Measurements from ENCODE around the gene ANXA7.
"Not testable (repeated sequence)": the region's sequence is repeated elsewhere in the genome, so short reads cannot be mapped to it uniquely, and the experiment has no call there.

The ANXA7 gene

DNA sequence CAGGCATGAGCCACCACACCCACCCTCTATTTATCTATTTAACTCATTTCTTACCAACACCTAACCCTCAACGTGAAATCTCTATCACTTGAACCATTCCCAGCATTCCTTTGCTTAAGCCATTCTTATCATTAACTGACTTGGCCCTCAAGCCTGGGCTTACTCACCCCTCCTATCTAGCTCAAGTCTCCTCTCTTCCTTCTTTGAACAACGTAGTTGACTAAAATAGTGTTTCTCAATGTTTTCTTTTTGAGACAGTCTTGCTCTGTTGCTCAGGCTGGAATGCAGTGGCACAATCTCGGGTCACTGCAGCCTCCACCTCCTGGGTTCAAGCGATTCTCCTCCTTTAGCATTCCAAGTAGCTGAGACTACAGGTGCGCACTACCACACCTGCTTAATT, 7.0 kb downstream of the ANXA7 start:
- DNase-seq, result no peak

DNA sequence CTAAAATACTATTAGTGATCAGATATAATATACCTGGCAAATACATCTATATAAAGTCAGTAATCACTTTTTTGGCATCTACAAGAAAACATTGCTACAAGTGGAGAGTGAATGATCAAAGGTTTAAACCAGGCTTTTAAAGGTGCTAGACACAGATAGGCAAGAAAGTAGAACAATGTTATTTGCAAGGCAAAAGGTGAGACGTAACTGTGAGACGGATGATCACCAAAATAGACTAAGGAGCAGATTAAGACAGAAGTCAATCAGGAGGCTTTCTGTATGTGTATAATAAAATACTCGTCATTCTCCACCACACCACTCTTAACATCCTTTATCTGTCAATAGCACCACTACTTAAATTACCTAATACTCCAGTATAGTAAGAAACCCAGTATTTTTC, 8.3 kb downstream of the ANXA7 start:
- no peak for DNase-seq

DNA sequence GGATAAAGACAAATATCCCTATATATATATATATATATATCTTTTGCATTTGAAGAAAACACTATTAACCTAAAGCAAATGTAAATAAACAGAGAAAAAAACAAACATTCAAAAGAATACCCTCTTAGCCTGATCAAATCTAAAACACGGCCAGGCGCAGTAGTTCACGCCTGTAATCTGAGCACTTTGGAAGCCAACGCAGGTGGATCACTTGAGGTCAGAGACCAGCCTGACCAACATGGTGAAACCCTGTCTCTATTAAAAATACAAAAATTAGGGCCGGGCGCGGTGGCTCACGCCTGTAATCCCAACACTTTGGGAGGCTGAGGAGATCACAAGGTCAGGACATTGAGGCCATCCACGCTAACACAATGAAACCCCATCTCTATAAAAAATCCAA, 9.2 kb downstream of the ANXA7 start:
- no peak for DNase-seq

DNA sequence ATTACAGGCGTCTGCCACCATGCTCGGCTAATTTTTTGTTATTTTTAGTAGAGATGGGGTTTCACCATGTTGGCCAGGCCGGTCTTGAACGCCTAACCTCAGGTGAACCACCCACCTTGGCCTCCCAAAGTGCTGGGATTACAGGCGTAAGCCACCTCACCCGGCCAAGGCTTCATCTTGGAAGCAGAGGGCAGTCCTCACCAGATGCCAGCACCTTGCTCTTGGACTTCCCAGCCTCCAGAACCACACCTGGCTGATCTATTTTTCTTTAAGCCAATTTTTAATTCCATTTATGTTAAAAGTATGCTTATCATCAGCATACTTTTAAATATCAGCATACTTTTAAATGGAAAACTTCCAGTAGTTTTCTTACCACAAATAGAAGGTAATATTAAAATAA, 12.2 kb downstream of the ANXA7 start:
- DNase-seq, result no peak

DNA sequence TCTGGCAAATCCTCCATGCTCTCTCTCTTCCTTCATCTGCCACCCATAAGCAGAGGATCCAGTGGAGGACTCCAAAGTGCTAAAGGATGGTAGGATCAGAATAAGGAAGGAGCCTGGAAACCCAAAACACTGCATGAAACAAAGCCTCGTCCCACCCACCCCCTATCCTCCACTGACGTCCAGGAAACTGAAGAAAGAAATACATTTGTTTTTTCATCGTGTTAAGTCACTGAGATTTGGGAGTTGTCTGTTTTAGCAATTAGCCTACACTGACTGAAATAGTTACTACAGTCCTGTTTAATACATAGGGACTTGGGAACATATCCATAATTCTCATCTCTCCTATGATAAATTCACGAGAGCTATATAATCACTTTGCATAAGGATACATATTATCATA, 14.8 kb downstream of the ANXA7 start:
- no peak for DNase-seq

DNA sequence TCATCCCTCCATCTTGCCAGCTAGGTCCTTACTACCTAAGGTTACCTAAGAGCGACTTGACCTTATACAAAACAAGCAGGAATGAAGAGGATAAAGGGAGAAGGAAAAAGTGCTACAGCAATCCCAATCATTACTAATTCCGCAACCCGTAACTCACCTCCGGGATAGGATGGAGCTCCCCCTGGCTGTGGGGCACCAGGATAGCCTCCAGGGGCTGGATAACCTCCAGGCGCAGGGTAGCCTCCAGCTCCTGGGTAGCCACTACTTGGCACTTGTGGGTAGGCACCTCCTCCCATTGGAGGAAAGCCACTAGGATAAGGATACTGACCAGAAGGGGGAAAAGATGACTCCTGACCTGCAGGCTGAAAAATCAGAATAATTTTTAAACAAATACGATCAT, 15.8 kb downstream of the ANXA7 start:
- no peak for DNase-seq

DNA sequence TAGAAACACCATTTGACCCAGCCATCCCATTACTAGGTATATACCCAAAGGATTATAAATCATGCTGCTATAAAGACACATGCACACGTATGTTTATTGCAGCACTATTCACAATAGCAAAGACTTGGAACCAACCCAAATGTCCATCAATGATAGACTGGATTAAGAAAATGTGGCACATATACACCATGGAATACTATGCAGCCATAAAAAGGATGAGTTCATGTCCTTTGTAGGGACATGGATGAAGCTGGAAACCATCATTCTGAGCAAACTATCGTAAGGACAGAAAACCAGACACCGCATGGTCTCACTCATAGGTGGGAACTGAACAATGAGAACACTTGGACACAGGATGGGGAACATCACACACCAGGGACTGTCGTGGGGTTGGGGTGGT, 19.5 kb downstream of the ANXA7 start:
- DNase-seq, result not testable (repeated sequence)

DNA sequence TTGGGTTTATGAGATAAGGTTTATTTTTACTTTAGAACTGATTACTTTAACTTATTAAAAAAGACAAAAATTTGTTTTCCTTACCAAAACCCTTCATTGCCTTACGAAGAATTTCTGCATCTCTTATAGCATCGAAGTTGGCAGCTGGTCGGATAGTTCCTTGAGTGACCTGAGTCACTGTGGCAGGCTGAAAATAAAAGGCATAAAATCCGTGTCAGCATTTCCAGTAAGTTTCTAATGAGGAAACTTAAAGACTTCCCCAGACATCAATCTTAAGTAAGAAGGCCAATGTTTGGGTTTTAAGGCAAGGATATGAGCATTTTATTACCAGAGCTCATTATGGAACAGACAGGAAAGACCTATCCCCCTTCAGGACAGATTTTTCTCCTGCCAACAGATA, 25.6 kb downstream of the ANXA7 start:
- DNase-seq, result no peak

DNA sequence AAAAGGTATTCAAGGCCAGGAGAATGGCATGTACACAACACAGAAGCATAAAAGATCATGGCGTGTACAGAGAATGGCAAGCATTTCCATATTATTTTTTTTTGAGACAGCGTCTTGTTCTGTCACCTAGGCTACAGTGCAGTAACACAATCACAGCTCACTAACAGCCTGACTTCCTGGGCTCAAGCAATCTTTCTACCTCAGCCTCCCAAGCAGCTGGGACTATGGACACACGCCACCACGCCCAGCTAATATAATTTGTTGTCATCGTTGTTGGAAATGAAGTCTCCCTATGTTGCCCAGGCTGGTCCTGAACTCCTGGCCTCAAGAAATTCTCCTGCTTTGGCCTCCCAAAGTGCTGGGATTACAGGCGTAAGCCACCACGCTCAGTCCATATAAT, 27.3 kb downstream of the ANXA7 start:
- DNase-seq, result no peak

DNA sequence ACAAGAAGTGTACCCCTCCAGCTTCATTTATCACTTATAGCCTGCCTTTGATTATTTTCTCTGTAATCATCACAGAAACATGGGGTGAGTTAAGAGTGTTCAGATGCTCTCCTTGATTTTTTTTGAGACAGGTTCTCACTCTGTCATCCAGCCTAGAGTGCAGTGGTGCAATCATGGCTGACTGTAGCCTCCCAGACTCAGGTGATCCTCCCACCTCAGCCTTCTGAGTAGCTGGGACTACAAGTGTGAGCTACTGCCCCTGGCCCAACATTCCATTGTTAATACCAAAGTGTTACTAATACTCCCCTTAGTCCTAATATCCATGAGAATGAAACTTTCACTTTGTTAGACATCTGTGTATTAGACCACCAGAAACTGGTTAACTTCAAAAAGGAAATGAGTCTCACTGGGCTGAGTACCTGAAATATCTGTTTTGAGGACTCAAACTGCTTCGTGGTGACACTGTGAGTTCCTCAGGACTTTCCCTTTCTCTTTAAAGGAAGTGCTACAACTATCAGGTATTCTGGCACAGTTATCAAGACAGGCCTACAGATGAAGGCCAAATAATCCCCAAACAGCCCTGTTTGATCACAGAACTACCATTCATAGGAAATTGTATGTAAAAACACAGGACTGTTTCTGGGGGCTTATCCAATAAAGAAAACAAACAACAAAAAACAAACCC, 34.7 kb downstream of the ANXA7 start:
- DNase-seq, result no peak

DNA sequence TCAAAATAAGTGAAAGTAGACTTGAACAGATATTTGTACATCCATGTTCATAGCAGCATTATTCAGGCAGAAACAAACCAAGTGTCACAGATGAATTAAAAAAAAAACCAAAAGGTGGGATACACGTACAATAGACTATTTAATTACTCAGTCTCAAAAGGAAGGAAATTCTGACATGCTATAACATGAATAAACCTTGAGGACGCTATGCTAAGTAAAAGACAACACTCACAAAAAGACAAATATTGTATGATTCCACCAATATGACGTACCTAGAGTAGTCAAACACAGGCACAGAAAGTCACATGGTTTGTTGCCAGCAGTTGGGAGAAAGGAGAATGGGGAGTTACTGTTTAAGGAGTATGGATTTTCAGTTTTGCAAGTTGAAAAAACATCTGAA, 37.2 kb downstream of the ANXA7 start:
- DNase-seq, result no peak

DNA sequence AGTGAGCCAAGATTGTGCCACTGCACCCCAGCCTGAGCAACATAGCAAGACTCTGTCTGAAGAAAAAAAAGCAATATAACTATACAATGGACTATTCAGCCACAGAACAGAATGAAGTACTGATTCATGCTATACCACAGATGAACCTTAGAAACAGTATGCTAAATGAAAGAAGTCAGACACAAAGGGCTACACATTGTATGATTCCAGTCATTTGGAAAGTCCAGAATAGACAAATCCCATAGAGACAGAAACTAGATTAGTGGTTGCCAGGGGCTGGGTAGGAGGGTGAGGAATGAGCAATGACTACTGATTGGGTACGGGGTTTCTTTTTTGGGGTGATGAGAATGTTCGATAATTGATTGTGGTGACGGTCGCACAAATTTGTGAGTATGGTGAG, 45.6 kb downstream of the ANXA7 start:
- no peak for DNase-seq

DNA sequence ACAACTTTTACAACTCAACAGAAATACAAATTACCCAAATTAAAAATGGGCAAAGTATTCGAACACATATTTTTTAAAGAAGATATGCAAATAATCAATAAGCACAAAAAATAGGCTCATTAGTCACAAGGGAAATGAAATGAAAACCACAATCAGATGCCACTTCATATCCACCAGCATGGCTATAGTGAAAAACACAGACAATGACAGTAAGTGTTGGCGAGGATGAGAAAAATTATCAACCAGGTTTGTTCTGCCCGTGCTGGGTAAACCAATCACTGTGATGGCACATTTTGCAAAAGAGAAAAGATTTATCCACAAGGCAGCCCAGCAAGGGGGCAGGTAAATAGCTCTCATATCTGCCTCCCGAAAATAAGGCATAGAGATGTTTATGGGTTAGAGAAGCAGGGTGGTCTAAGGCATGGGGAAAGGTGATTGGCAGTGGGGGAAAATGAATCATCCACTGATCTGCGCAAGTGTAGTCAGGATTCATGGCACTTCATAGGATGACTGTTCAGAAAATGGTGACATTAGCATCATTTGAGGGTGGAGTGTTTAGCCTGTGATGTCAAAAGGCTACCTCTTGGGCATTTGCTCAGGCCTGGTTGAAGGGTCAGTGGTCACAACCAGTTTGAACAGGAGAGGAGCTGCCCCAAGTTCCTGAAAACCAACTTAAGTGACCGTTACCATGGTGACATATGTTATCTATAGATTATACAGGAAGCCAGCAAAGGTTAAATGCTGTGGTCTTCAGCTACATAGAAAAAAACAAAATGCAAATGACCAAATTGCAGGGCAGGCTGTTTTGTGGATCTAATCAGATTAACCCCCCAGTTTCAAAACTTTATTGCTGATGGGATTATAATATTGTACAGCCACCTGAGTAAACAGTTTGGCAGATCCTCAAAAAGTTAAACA, 47.2 kb downstream of the ANXA7 start:
- DNase-seq, result no peak

DNA sequence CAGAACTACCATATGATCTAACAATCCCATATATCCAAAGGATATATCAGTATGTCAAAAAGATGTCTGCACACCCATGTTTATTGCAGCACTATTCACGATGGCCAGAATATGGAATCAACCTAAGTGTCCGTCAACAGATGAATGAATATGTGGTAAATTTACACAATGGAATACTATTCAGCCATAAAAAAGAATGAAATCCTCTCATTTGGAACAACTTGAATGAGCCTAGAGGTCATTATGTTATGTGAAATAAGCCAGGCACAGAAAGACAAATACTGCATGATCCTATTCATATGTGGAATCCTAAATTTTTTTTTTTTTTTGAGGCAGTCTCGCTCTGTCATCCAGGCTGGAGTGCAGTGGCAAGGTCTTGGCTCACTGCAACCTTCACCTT, 48.9 kb downstream of the ANXA7 start:
- no peak for DNase-seq

DNA sequence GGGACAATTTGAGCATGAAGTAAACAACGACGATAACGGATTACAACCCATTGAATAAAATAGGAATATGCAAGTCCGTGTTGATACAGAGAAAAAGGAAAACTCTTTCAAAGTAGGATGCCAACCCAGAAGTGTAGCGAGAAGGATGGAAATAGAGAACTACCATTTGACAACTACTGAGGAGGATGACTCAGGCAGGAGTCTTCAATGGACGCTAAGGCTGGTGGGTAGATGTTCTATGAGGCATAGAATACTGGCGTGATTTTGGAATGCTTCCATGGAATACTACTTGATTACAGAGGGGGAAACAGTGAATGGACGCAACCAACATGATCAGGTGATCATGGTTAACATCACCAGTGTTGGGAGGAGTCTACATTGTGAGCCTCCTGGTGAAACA, 54.4 kb downstream of the ANXA7 start:
- DNase-seq, result no peak

DNA sequence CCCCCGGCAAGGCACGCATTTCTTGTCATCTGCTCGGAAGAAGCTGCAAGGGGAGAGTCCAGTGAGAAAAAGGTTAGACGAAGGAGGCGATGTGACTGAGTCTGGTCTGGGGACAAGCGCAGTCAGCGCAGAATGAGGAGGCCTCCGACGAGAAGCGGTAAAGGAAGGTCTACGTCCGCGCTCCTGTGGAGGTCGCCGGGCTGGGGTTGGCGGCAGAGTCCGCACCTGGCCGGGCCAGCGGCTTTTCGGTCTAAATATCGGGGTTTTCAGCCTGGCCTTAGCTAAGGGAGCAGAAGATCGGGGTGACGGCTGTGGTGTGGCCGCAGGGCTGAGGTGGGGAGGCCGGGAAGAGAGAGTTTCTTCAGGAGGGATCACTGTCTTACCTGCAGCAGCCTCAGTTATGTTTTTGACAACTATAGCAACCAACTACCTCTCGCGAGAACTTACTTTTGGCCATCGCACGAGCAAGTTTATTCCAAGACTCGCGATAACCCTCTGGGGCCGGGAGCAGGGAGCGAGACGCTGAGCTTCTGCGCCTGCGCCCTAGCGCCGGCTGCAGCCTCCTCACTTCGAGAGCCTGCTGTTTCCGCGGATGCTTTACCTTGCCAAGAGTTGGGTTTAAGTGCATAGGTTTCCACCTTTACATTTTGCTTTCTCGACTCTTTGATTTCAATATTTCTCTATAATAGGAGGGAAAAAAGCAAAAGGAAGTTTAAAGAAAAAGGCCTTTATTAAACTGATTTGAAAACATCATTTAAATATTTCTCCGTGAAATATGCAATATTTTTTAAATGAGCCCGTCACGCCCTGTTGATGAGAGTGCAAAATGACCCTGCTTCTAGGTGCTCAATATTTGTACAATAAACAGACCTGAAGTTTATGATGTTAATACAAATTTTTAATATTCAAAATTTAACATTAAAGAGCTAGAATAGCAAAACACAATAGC, 55.3 kb downstream of the ANXA7 start, which contains the start of gene CFAP70:
TSS of gene CFAP70 (minus strand) at position 534 of the 949 bp plus-strand sequence. CDS start 4,068 bp downstream, outside the sequence.
- peak; percentile 85 for DNase-seq

DNA sequence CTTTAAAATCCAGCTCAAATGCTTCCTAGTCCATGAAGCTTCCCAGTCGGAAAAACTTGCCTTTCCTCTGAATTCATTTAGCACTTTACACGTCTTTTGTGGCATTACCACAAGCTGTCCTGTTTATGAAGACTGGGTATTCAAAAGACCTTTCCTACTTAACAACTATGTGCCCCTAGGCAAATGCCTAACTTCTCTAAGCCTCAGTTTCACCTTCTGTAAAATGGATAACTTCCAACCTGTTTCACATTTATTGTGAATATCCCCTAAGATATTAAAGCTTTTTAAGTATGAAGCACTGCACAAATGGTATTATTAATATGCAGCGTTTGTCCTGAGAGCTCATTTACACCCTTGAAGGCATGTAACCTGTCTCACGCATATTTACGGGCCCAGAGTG, 56.0 kb downstream of the ANXA7 start:
- no peak for DNase-seq

DNA sequence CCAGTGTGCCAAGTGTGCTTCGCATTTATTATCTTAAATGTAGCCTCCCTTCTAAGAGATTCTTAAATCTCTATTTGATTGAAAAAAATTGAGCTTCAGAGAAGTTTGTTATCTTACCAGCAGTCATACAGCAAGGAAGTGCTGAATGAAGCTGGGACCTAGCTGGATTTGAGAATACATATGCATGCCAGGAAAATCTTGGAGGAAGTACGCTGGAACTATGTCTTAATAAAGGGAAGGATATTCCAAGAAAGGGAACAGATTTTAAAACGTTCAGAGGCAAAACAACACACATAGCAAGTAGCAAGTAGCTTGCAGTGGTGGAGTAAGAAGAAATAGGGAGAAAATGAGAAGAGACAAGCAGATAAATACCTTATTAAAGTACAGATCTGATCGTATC, 56.7 kb downstream of the ANXA7 start:
- DNase-seq, result no peak

DNA sequence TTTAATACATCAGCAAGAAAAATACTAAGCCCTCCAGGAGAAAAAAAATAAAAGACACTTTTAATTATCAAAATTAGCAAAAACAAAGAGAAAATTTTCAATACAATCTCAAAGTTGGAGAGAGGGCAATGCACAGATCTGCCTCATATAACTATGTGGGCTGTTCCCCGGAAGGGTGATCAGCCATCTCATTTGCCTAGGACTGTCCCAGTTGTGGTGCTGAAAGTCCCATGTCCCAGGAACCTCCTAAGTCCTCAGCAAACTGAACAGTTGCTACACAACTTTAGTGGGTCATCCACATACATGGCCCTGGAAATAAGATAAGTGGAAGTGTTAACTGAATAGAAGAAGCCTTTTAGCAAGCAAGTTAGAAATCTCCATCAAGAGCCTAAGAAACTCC, 69.6 kb downstream of the ANXA7 start:
- DNase-seq, result no peak

DNA sequence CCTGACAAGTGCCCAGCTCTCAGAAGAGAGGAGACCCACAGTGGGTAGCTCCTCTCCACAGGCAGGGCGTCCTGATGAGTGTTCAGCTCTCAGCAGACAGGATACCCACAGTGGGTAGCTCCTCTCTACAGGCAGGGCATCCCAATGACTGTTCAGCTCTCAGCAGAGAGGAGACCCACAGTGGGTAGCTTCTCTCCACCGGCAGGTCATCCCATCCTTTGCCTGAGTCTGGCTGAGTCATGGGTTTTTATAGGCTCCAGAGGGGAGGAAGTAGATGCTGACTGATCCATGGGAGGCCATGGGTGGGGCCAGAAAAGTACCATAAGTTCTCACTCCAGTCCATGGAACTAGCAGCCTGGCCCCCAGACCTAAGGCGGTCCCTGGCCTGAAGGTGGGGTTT, 73.7 kb downstream of the ANXA7 start:
- DNase-seq, result no peak

DNA sequence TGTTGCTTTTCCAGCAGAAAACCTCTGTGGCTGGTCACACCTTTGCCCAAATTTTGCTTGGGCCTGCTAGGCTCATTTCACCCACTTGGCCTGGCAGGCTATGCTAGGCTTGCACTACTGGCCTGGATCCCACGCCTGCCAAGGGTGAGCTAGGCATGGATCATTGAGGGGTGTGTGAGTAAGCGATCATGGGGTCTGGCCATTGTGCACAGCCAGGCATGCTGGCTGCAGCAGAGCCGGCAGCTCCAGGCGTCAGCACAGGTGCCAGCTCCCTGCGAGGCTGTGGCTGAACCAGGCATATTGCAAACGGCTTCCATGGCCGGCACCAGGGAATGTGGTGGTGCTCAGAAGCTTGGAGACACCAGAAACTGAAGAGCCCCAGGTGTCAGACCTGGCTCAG, 74.4 kb downstream of the ANXA7 start:
- DNase-seq, result no peak

DNA sequence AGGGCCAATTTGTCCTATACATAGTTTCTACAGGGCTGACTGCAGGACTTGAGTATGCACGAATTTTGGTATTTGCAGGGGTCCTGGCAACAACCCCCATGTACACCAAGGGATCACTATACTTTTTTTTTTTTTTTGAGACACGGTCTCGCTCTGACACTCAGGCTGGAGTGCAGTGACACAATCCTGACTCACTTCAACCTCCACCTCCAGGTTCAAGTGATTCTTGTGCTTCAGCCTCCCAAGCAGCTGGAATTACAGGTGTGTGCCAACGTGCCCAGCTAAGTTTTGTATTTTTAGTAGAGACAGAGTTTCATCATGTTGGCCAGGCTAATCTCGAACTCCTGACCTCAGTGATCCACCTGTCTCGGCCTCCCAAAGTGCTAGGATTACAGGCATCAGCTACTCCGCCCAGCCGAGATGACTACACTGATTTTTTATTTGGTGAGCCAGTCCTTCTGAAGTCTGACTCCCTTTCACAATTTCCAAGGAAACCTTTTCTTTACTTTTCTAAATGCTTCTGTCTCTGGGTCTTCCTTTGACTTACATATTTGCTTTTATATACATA, 75.0 kb downstream of the ANXA7 start:
- DNase-seq, result no peak

DNA sequence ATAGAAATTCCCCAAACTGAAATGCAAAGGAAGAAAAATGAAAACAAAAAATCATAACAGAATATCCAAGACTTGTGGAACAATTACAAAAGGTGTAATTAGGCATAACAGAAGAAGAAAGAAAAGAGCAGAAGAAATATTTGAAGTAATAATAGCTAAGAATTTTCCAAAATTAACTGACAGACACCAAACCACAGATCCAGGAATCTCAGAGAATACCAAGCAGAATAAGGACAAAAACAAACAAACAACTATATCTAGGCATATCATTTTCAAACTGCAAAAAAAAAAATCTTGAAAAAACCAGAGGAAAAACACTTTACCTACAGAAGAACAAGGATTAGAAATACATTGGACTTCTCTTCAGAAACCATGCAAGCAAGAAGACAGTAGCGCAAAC, 80.7 kb downstream of the ANXA7 start:
- DNase-seq, result no peak

Data from GDM1 (cell line).